GM19193 (cell line): ENCODE results near the gene EXOC1L.

Experiments
- POLR2A ChIP-seq: IDR thresholded peaks from 4 replicates; pipeline ENCODE4 v1.6.1; 2011; ENCODE audit not compliant: insufficient read depth, insufficient read length; ENCODE audit errors: extremely low read depth

The EXOC1L gene

GRCh38 chr4:55819634-55820033 is at the start of gene EXOC1L:
Gene EXOC1L (plus strand): TSS chr4:55819790. CDS start chr4:55820027, 237 bp downstream.
- TF ChIP-seq POLR2A = no peak

- TF ChIP-seq POLR2A = no peak
Measured at GRCh38 chr4:55770662-55771061, 48.9 kb upstream of the EXOC1L start.

- TF ChIP-seq POLR2A = no peak
Measured at GRCh38 chr4:55781341-55781740, 38.2 kb upstream of the EXOC1L start.

GRCh38 chr4:55781812-55782211 is 37.8 kb upstream of the EXOC1L start:
- no peak for TF ChIP-seq POLR2A

- TF ChIP-seq POLR2A = no peak
Measured at GRCh38 chr4:55783584-55783983, 36.0 kb upstream of the EXOC1L start.

- TF ChIP-seq POLR2A = no peak
Measured at GRCh38 chr4:55784747-55785146, 34.8 kb upstream of the EXOC1L start.

GRCh38 chr4:55791666-55792065 is 27.9 kb upstream of the EXOC1L start:
- TF ChIP-seq POLR2A = no peak

- TF ChIP-seq POLR2A = no peak
Measured at GRCh38 chr4:55793479-55793878, 26.1 kb upstream of the EXOC1L start.

- no peak for TF ChIP-seq POLR2A
Measured at GRCh38 chr4:55794053-55794452, 25.5 kb upstream of the EXOC1L start.

GRCh38 chr4:55795341-55795740 is 24.2 kb upstream of the EXOC1L start:
- TF ChIP-seq POLR2A = no peak

GRCh38 chr4:55801498-55801897 is 18.1 kb upstream of the EXOC1L start:
- TF ChIP-seq POLR2A = no peak

- TF ChIP-seq POLR2A = no peak
Measured at GRCh38 chr4:55807556-55807955, 12.0 kb upstream of the EXOC1L start.

GRCh38 chr4:55808186-55808585 is 11.4 kb upstream of the EXOC1L start:
- no peak for TF ChIP-seq POLR2A

GRCh38 chr4:55808632-55809031 is 11.0 kb upstream of the EXOC1L start:
- no peak for TF ChIP-seq POLR2A

- TF ChIP-seq POLR2A = no peak
Measured at GRCh38 chr4:55817691-55818090, 1.9 kb upstream of the EXOC1L start.

- TF ChIP-seq POLR2A = no peak
Measured at GRCh38 chr4:55820279-55820678, 689 bp downstream of the EXOC1L start.

GRCh38 chr4:55822329-55822728 is 2.7 kb downstream of the EXOC1L start:
- TF ChIP-seq POLR2A = no peak
